Measurements from ENCODE around the gene KRTAP20-4.

Gene KRTAP20-4

DNA sequence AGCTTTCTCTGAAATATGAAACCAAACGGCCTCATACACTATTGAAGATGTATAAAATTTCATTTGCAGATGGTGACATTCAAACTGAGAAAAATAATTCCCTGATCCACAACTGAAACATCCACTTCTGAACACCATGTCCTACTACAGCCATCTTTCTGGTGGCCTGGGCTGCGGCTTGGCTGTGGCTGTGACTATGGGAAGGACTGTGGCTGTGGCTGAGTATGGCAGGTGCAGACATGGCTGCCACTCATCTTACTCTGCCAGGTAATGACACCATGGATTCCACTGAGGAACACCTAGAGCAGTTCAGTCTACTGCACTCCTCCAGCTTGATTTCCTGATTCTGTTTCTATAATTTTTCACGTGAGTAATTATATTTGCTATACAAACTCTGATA lies at the start of gene KRTAP20-4:
Gene KRTAP20-4, plus strand, starts transcription at position 106 of the 400 bp plus-strand sequence.
- DNase-seq: no peak

DNA sequence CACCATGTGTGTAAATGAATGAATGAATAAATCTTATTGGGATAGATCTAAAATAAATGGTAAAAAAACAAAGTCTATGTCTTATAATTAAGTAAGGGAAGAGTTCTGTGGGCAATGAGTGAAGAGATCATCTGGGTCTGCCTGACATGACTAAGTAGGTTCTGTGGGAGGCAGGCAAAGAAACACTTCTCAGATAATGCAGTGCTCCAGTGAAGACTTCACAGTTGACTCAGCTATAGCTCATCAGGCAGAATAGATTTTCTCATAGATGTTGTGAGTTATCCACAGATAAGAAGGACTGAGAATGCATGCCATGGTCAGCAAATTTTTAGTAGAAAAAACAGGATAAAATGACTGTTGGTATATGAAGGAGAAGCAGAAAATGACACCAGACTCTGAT lies 42.7 kb upstream of the KRTAP20-4 start:
- no peak for DNase-seq

DNA sequence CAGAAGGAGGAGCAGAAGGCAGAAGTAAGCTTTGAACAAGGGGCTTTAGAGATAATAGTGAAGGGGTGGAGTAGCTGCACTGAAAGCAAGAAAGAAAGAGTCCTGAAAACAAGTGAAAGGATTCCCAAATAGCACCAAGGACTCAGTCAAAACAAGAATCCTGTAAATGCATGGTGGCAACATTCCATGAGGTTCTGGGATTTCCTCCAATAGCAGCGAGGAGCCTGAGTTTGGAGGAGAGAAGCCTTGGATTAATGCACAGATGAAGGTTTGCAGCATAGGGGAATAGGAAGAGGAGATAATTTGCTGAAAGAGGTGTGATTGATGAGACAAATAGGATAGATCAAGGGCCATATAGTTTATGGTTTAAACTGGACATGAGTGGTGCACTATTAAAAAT lies 41.1 kb upstream of the KRTAP20-4 start:
- DNase-seq: no peak

DNA sequence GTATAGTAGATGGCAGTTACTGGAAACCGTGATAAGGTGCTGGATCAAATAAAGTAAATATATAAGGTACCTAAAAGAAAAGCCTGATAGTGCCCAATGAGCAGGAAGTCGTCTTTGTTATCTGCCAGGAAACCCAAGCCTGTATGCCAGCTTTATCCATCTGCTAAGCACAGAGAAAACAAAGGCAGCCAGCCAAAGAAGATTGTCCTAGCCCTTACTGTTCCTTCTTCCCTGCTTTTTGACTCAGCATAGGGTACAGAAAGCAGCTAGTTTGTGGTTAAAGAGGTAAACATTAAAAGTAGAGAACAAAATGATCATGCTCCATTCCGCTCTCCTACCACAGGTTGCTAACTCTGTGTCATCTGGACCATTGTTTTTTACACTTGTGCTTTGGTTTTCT lies 40.3 kb upstream of the KRTAP20-4 start:
- DNase-seq: peak in 1 of 2 experiments; percentile 19

DNA sequence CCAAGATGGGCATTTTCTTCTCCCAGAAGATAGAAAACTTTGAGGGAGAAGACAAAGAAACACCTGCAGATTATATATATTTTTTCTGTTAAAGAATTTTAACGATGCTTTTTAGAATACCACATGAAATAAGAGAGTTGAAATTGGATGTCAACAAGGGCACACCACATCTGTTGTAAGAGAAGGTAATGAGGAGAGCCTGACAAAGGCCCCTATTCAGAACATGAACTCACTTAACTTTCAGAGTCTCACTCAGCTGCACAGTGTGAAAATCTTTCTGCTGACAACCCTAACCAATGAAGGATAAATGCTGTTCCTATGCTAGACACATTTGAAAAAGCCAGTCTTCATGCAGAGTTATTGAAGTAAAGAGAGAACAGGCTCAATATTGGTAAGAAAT lies 37.6 kb upstream of the KRTAP20-4 start:
- DNase-seq: no peak

DNA sequence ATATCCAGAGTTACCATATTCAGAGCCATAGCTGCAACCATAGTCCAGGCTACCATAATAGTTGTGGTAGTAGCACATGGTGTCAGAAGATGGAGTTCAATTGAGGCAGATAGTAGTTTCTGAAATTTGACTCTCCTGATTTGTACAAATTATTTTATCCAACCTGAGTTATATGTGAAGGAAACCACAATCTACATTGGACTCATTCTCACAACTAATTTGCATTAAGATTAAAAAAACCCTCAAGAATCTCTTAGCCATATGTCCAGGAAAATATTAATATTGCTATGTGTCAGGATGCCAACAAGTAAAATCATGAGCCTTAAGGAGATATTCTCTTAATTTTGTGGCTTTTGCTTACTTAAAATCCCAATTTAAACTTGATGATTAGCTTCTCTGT lies 30.1 kb upstream of the KRTAP20-4 start, which contains the start of gene KRTAP22-2:
Gene KRTAP22-2, minus strand, starts transcription at position 101 of the 400 bp plus-strand sequence.
- DNase-seq: no peak

DNA sequence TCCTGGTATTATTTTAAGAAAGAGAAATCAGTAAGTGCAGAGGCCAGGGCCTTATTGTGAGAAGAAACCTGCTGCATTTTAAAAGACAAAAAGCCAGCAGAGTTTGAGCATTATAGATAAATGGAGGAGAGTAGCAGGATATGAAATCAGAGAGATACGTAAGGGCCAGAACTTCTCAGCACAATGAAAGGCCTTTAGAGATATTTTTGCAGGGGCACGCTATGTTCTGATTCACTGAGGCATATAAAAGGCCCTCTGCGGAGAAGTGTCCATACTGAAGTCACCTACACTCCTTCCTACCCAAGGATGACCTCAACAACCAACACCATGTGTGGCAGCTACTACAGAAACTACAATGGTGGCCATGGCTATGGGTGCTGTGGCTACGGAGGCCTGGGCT lies 28.3 kb upstream of the KRTAP20-4 start, which contains the start of gene KRTAP6-3:
Gene KRTAP6-3, plus strand, starts transcription at position 301 of the 400 bp plus-strand sequence. Its CDS starts 6 bp downstream, at position 307.
- DNase-seq: no peak

DNA sequence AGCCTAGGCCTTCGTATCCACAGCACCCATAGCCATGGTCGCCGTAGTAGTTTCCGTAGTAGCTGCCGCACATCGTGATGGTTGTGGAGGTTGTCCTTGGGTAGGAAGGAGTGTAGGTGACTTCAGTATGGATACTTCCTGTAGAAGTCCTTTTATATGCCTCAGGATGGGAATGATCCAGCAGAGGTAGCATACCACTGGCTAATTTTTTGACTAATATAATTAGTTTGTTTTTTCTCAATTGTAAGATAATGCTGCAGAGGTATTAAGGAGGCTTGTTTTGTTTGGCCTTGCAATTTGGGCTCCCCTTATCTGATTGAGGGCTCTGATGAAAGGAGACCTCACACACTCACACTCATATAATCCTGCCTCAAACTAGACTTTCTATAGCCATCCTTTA lies 21.6 kb upstream of the KRTAP20-4 start, which contains the start of gene KRTAP6-2:
Gene KRTAP6-2, minus strand, starts transcription at position 101 of the 400 bp plus-strand sequence. Its CDS starts 28 bp downstream, at position 73.
- DNase-seq: no peak

DNA sequence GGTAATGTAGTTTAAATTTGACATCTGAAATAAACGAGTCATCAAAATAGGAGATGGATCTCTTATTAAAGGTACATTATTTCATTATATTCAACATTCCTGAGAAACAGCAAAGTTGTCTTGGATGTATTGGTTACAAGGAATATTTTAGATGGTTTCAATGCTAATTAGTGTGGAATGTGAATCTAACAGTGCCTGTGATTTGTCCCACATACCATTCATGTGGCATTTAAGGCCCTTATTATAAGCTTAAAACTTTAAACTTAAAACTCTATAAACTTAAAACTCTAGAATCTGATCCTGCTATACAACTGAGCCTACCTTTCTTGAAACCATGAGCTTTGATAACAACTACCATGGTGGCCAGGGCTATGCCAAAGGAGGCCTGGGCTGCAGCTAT lies 19.6 kb upstream of the KRTAP20-4 start, which contains the start of gene KRTAP22-1:
Gene KRTAP22-1, plus strand, starts transcription at position 301 of the 400 bp plus-strand sequence.
- DNase-seq: no peak

DNA sequence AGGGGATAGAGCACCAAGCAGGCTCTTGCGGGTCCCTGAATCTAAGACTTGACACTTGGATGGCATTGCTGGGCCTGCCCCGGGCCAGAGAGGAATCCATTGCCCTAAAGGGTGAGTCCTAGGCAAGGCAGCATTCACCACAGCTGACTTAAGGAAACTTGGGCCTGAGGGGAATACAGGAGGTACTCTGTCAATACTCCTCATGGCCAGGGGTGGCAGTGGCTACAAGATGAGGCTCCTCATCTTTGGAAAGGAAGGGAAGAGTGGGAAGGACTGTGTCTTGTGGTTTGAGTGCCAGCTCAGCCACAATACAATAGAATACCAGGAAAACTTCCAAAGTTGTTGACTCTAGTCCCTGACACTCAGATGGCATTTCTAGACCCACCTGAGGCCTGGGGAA lies 14.5 kb upstream of the KRTAP20-4 start:
- DNase-seq: no peak

DNA sequence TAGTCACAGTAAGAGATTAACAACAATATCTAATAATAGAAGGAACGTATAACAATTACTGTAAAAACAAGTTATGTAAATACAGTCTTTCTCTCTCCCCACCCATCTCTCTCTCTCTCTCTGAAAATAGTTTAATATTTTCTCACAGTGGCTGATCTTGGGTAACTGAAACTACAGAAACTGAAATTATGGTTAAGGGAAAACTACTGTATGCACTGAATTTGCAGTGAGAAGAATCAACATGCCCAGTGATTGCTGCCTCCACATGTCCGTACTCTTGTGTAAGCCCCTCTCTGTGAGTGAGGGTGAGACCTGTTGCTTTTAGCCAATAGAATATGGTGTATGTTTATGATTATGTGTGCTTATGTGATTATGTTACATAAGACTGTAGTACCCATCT lies 8.3 kb upstream of the KRTAP20-4 start:
- DNase-seq: no peak

DNA sequence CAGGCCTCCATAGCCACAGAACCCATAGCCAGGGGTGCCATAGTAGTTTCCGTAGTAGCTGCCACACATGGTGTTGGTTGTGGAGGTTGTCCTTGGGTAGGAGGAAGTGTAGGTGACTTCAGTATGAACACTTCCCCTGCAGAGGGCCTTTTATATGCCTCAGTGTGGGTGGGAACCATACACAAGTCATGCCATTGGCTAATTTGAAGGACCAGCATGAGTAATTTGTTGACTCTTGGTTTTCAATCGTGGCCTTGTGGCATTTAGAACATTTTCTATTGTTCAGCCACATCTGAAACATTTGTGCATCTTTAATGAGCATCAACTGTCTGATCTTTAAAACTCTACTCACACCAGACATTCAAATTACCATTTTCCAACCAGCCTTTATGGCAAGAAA lies 6.6 kb upstream of the KRTAP20-4 start, which contains the start of gene KRTAP6-1:
Gene KRTAP6-1, minus strand, starts transcription at position 95 of the 400 bp plus-strand sequence. Its CDS starts 26 bp downstream, at position 69.
- no peak for DNase-seq

DNA sequence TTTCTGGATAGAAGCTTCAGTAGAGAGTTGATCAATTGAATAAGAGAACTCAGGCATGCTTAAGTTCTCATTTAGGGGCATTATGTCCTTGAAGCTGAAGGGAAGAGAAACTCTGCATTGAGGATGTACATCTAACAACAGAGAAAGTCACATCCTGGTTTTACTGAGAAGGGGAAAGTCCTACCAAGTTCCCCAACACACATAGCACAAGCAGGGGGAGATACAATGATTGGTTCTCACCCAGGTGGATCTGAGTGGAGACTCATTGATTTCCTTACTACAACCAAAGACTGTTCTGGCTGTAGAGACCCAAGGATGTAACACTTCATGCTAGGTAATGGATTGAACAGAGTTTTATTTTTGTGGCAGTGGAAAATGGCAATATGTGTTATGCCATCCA lies 5.2 kb upstream of the KRTAP20-4 start:
- no peak for DNase-seq

DNA sequence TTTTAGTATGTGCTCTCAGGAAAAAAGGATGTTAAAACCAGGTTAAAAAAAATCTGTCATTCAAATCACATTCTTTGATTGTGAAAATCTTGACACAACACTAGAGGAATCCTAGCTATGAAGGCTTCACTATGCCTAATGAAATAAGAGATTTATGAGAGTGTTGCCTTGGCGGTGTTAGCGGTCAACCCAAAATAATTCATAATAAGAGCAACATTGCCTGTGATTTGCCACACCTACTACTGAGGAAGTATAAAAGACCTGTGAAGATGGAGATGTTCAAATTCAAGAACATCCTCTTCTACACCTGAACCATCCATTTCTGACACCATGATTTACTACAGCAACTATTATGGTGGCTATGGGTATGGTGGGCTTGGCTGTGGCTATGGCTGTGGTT lies 4.3 kb upstream of the KRTAP20-4 start, which contains the start of gene KRTAP20-1:
Gene KRTAP20-1, plus strand, starts transcription at position 301 of the 400 bp plus-strand sequence. Its CDS starts 30 bp downstream, at position 331.
- no peak for DNase-seq

DNA sequence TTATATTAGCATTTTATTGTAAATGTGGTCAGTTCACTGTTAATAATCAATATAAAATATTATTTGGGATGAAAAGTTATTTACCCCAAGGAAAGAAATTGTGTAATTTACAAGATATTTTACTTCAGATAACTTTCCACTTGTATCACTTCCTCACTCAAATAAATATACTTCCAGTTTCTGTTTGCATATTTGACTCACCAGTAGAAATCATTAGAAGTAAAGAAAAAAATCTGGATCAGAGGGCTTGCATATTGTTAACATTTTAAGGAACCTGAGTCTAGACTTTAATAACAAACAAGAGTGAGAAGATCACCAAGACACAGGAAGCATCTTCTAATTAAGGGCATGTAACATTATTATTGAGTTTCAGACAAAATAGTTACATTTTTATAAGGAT lies 347 bp upstream of the KRTAP20-4 start:
- DNase-seq: no peak

DNA sequence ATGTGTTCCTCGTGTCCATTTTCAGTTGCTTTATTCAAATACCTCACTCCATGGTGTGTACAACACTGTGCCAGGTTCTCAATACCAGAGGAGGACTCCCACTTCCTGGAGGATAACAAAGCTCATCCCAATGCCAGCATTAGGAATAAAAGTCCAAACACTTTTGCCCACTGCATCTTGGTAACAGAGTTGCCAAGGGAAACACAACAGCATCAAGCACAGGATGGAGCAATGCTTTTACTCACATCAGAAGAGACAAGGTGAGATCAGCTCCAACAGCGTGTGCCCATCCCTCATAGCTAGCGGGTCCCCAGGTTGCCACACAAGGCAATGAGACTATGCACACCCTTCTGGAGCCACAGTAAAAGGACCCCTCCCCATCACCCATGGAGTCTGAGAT lies 2.9 kb downstream of the KRTAP20-4 start:
- no peak for DNase-seq

DNA sequence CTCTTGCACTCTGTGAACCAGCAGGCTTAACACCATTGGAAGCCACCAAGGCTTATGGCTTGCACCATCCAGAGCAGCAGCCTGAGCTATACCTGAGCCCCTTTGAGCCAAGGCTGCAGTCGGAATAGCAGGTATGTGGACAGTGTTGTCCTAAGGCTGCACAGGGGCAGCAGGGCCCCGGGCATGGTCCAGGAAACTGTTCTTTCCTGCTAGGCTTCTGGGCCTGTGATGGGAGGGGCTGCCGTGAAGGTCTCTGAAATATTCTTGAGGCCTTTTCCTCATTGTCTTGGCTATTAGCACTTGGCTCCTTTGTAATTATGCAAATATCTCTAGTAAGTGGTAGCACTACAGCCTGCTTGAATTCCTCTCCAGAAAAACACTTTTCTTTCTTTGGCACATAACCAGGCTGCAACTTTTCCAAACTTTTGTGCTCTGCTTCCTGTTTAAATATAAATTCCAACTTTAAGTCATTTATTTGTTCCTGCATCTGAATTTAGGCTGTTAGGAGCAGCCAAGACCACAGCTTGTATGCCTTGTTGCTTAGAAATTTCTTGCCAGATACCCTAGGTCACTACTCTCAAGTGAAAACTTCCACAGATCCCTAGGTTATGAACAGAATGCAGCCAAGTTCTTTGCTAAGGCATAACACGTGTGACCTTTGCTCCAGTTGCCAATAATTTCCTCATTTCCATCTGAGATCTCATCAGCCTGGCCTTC lies 5.2 kb downstream of the KRTAP20-4 start:
- no peak for DNase-seq

DNA sequence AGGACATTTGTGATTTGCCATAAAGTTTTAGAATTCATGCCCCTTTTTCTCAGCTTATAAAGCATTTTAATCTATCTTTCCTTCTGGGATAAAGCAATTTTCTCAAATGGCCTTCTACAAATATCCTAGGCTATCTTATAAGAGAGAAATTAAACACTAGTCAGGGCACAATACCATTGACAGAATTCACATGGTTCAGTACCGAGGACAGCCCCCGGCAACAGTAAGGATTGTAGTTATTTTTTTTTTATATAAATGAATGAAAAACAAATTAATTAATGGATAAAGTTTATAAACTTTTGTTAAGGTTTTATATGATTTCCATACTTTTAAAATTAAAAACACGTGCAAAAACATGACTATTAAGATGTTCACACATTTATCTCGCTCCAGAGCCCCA lies 7.7 kb downstream of the KRTAP20-4 start:
- no peak for DNase-seq

DNA sequence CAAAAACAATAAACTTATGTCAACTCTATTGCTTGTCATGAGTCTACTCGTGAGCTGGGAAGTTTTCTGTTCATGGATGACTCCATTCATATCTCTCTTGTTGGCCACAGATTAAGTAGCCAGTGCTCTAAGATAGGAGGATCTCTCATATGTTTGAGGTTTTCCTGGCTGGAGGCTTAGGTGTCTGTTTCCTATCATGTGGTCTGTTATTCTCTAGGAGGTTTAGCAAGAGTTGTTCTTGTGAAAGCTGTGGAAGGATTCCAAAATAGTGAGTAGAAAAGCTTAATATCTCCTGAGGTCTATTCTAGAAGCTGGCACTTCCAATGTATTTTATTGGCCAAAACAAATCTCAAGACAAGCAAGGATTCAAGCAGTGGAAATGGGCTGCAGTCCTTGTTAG lies 8.8 kb downstream of the KRTAP20-4 start:
- no peak for DNase-seq

DNA sequence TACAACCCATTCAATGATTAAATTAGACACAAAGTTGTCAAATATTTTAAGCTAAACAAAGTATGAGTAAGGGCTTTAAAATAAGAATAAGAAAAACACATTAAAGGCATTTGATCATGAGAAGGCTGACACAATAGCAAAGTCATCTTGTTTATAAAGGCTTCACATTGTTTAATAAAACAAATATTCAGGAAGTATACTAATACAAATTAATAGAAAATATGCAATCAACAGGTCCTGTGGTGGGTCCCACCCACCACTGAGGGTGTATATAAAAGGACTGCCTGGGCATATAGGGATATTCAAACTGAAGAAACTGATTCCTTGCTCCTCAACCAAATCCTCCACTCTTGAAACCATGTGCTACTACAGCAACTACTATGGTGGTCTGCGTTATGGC lies 14.5 kb downstream of the KRTAP20-4 start, which contains the start of gene KRTAP20-2:
Gene KRTAP20-2, plus strand, starts transcription at position 301 of the 400 bp plus-strand sequence. Its CDS starts 58 bp downstream, at position 359.
- no peak for DNase-seq

DNA sequence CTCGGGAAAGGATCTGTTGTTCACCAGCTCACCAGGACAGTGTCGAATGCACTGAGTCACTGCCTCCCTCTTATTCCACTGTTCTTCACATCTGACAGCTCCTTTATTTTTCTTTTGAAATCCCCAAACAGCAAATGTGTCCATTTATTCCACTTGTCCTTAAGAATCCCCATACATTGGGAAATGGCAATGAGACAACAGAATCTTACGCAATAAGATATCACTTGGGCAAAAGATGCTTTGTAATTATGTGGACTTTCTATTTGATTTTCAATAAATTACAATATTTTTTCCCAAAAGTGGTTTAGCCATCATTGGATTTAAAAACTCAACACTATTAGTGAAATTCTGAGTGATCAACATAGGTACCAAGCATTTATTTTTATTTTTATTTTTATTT lies 18.3 kb downstream of the KRTAP20-4 start:
- no peak for DNase-seq

DNA sequence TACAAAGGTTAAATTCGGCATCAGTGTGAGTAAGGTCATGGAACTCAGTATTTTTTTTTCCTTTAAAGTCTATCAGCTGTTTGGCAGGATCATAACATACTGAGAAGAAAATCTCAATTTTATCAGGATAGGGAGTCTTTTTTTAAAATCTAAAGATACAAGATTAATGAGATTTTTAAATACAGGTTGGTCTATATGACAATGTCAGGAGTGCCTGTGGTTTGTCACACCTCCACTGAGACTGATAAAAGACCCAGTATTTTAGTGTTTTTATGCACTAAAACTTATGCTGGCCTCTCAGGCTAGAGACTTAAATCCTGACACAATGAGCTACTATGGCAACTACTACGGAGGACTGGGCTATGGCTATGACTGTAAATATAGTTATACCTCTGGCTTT lies 22.1 kb downstream of the KRTAP20-4 start, which contains the start of gene KRTAP20-3:
Gene KRTAP20-3, plus strand, starts transcription at position 301 of the 400 bp plus-strand sequence.
- DNase-seq: no peak

DNA sequence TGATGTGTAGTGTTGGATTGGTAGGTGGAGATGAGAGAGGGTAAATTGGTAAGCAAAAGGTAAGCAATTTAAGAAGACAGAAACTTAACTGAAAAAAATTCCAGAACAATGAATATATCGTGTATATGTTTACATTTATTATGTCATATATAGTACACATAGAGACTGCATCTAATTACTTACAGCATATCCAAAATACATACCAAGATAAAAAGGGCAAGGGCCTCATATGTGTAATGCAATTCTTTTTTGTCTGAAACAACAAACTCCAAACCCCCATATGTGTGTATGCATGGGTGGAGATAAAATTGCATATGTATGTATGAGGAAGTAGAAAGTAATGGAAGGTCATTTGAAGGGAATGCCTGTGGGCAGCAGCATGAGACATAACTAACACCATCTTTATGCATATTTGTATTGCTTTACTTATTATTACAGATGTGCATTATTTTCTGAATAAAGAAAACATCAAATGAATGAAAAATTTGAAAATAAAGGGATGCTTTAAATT lies 26.5 kb downstream of the KRTAP20-4 start:
- no peak for DNase-seq

DNA sequence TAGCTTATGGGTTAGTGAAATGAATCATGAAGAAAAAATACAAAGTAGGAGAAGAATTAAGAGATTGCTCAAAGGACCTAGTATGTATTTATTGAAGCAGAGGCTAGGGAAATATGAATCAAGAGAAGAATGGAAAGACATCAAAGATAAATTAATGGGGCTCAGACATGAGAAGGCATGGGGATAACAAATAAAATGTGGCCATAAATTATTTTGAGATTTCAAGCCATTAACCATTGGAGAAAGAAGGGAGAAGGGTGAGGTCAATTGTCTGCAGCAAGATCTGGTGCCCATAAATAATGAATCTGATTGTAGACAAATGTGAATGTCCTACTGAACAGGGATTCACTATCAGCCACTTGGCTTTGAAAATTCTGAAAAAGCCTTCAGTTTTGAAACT lies 32.5 kb downstream of the KRTAP20-4 start:
- DNase-seq: no peak
